Measurements from ENCODE around the gene ANKS1A. TPM values are rescaled to one million over a fixed set of nuclear protein-coding genes. Genes with fewer than 3 reads are reported as not detected.

The ANKS1A gene
- polyA plus RNA-seq, 3 donors: 1.7 to 8.0 (median 3.1) TPM

- Mint-ChIP-seq H3K4me1 (peaks cover 10% of the 10 kb centered on the region), H3K36me3 (peaks cover 31% of the 10 kb centered on the region in 2 donors), H3K27ac (peak overlapping the region in 3 of 7 donors; percentile 19 to 58 (median 46)), H3K9me3 (no peaks in the 10 kb centered on the region), H3K4me3 (no peak overlapping the region), H3K27me3 (ENCODE audit: low read depth in 3 of 3) (peaks cover 0 to 2% (median 0%) of the 10 kb centered on the region in 3 donors)
- Histone ChIP-seq H3K4me1 (ENCODE audit: control insufficient read depth in 1 of 2, insufficient read depth in 2 of 2, low read length in 2 of 2) (peaks cover 38 to 58% of the 10 kb centered on the region in 2 donors), H3K36me3 (replicated peaks in 1 of 2; ENCODE audit: control insufficient read depth in 1 of 2, insufficient read depth in 2 of 2, low read length in 2 of 2) (peaks cover 17 to 38% of the 10 kb centered on the region in 2 donors), H4K20me1 (ENCODE audit: insufficient read depth, low read length) (no peaks in the 10 kb centered on the region), H3K79me2 (ENCODE audit: insufficient read depth, low read length) (peaks cover 4% of the 10 kb centered on the region), H3K27me3 (ENCODE audit: control insufficient read depth in 2 of 2, insufficient read depth in 2 of 2, low read length in 2 of 2) (no peaks in the 10 kb centered on the region), H3K27ac (ENCODE audit: low read depth in 1 of 2, low read length in 2 of 2) (peak overlapping the region in 1 of 2 donors; percentile 87), H2AFZ (ENCODE audit: insufficient read depth, low read depth, low read length, poor library complexity, severe bottlenecking) (no peak overlapping the region), H3K4me2 (replicated peaks; ENCODE audit: extremely low read depth, low read length, poor library complexity, severe bottlenecking) (no peak overlapping the region), H3K4me3 (replicated peaks in 1 of 3; ENCODE audit: low read depth in 2 of 3, low read length in 3 of 3) (no peak overlapping the region), H3K9me3 (replicated peaks in 1 of 2; ENCODE audit: control insufficient read depth in 1 of 2, insufficient read depth in 1 of 2, low read length in 2 of 2) (no peaks in the 10 kb centered on the region), H3K9ac (ENCODE audit: insufficient read depth, low read length, poor library complexity, severe bottlenecking) (no peak overlapping the region)
- TF ChIP-seq CTCF (IDR thresholded peaks at IDR 0.05): no peak
- WGBS (ENCODE audit: insufficient coverage): 64% methylated on average over 10 of the region's 10 CpGs
- no peak for DNase-seq
- intact Hi-C loops (cut with micrococcal nuclease): no loop called here
These were observed 161.8 kb downstream of the ANKS1A start for GRCh38 chr6:35050757-35051330.

- TF ChIP-seq CTCF (IDR thresholded peaks at IDR 0.05): no peak
- Mint-ChIP-seq H3K27ac (no peak overlapping the region), H3K4me1 (peaks cover 9% of the 10 kb centered on the region), H3K27me3 (ENCODE audit: low read depth in 3 of 3) (peaks cover 0 to 2% (median 0%) of the 10 kb centered on the region in 3 donors), H3K9me3 (no peaks in the 10 kb centered on the region), H3K36me3 (peaks cover 30 to 35% of the 10 kb centered on the region in 2 donors), H3K4me3 (no peak overlapping the region)
- no peak overlapping the region for H3K4me2 ChIP-seq (replicated peaks; ENCODE audit: extremely low read depth, low read length, poor library complexity, severe bottlenecking)
- no peaks in the 10 kb centered on the region for H3K9me3 ChIP-seq (replicated peaks in 1 of 2; ENCODE audit: control insufficient read depth in 1 of 2, insufficient read depth in 1 of 2, low read length in 2 of 2)
- H3K79me2 ChIP-seq (ENCODE audit: insufficient read depth, low read length): peaks cover 4% of the 10 kb centered on the region
- H2AFZ ChIP-seq (ENCODE audit: insufficient read depth, low read depth, low read length, poor library complexity, severe bottlenecking): no peak overlapping the region
- no peaks in the 10 kb centered on the region for H3K27me3 ChIP-seq (ENCODE audit: control insufficient read depth in 2 of 2, insufficient read depth in 2 of 2, low read length in 2 of 2)
- H3K4me3 ChIP-seq (replicated peaks in 1 of 3; ENCODE audit: low read depth in 2 of 3, low read length in 3 of 3): no peak overlapping the region
- H3K4me1 ChIP-seq (ENCODE audit: control insufficient read depth in 1 of 2, insufficient read depth in 2 of 2, low read length in 2 of 2): peaks cover 38 to 52% of the 10 kb centered on the region in 2 donors
- intact Hi-C loops (cut with micrococcal nuclease): no loop called here
- no peaks in the 10 kb centered on the region for H4K20me1 ChIP-seq (ENCODE audit: insufficient read depth, low read length)
- peaks cover 17 to 41% of the 10 kb centered on the region in 2 donors for H3K36me3 ChIP-seq (replicated peaks in 1 of 2; ENCODE audit: control insufficient read depth in 1 of 2, insufficient read depth in 2 of 2, low read length in 2 of 2)
- DNase-seq: no peak
- 90% methylated on average over 5 of the region's 7 CpGs for WGBS (ENCODE audit: insufficient coverage)
- no peak overlapping the region for H3K27ac ChIP-seq (ENCODE audit: low read depth in 1 of 2, low read length in 2 of 2)
- H3K9ac ChIP-seq (ENCODE audit: insufficient read depth, low read length, poor library complexity, severe bottlenecking): no peak overlapping the region
These were observed 162.3 kb downstream of the ANKS1A start for GRCh38 chr6:35051396-35051795.

All from CD14-positive monocyte (primary cell).